AG04450 (cell line): ENCODE data around the gene PGK2. TPM values are rescaled to one million over a fixed set of nuclear protein-coding genes. Genes with fewer than 3 reads are reported as not detected.

Source experiments
- CTCF ChIA-PET: fragments of 300-600, 350-600 bp; formaldehyde crosslinking; extraction: SDS; loops from one replicate; lab custom pipeline; 2022; ENCODE audit warnings: antibody characterized with exemption, inconsistent platforms; lab: Charles Lee
- POLR2A ChIA-PET: fragments of 350-600 bp; formaldehyde crosslinking; extraction: SDS; loops from one replicate; lab custom pipeline; 2021; ENCODE audit warnings: antibody characterized with exemption, inconsistent platforms; lab: Yijun Ruan, JAX
- DNase-seq: peaks from one replicate; pipeline ENCODE4 v3.0.0-alpha.2; 2011; ENCODE audit warnings: low read depth, low spot score
- H3K27ac ChIP-seq: one replicate; pipeline ENCODE4 v1.5.1; 2012; ENCODE audit warnings: low read depth, low read length, control low read depth
- H3K27me3 ChIP-seq: one replicate; pipeline ENCODE4 v1.6.0; 2012; ENCODE audit warnings: low read length; ENCODE audit not compliant: control insufficient read depth, insufficient read depth
- H3K4me3 ChIP-seq: 2 replicates; pipeline ENCODE4 v1.5.1; 2011; ENCODE audit warnings: mild to moderate bottlenecking, low read depth, low read length, control low read depth
- H3K9me3 ChIP-seq: 2 replicates; pipeline ENCODE4 v1.5.1; 2012; ENCODE audit warnings: low read length; ENCODE audit not compliant: control insufficient read depth, insufficient read depth
- CTCF ChIP-seq: IDR thresholded peaks from 2 replicates; pipeline ENCODE4 v1.5.1; 2011; ENCODE audit warnings: low read depth, low read length, control low read depth, inconsistent platforms
- polyA plus RNA-seq: library from polyadenylated mRNA; depleted of rRNA; stranded (reverse); fragments of >200 nt; gene quantifications from 2 replicates; pipeline ENCODE4 v1.2.3, GENCODE V29; 2011

PGK2 gene
- polyA plus RNA-seq, 1 experiment = not detected

GRCh38 chr6:49775043-49775442 lies 12.0 kb downstream of the PGK2 start:
- no peak overlapping the region for H3K27ac ChIP-seq
- no peak for TF ChIP-seq CTCF
- no peak for DNase-seq
- POLR2A ChIA-PET = no interaction called here
- H3K9me3 ChIP-seq = no peaks in the 10 kb centered on the region
- H3K4me3 ChIP-seq = no peak overlapping the region
- H3K27me3 ChIP-seq = no peaks in the 10 kb centered on the region
- CTCF ChIA-PET = no interaction called here

- CTCF ChIA-PET = no interaction called here
- no peak for TF ChIP-seq CTCF
- Histone ChIP-seq H3K4me3 (no peak overlapping the region), H3K9me3 (no peaks in the 10 kb centered on the region), H3K27me3 (no peaks in the 10 kb centered on the region), H3K27ac (no peak overlapping the region)
- POLR2A ChIA-PET = no interaction called here
- no peak for DNase-seq
These were observed 14.8 kb downstream of the PGK2 start for GRCh38 chr6:49772285-49772684.

- DNase-seq = no peak
- H3K27me3 ChIP-seq = no peaks in the 10 kb centered on the region
- TF ChIP-seq CTCF = no peak
- no peak overlapping the region for H3K27ac ChIP-seq
- no peak overlapping the region for H3K4me3 ChIP-seq
- no peaks in the 10 kb centered on the region for H3K9me3 ChIP-seq
- CTCF ChIA-PET = no interaction called here
- POLR2A ChIA-PET = no interaction called here
These were observed 20.3 kb downstream of the PGK2 start for GRCh38 chr6:49766762-49767161.

- no peak overlapping the region for H3K27ac ChIP-seq
- H3K9me3 ChIP-seq = no peaks in the 10 kb centered on the region
- no peak for TF ChIP-seq CTCF
- ChIA-PET POLR2A (no interaction called here), CTCF (interaction anchor here (0.5 kb wide), 1 partner anchor 142 kb away, joined by 3 read pairs; no protein-coding TSS in a partner anchor)
- H3K27me3 ChIP-seq = no peaks in the 10 kb centered on the region
- no peak for DNase-seq
- H3K4me3 ChIP-seq = no peak overlapping the region
These were observed 22.4 kb downstream of the PGK2 start for GRCh38 chr6:49764571-49765236.

GRCh38 chr6:49744259-49744658 lies 42.8 kb downstream of the PGK2 start, which contains the start of gene CRISP3:
CRISP3 (minus strand) TSS chr6:49744388; CDS start chr6:49744367, 21 bp downstream.
- no peak for TF ChIP-seq CTCF
- Histone ChIP-seq H3K27me3 (no peaks in the 10 kb centered on the region), H3K9me3 (no peaks in the 10 kb centered on the region), H3K27ac (no peak within 1 kb of the TSS), H3K4me3 (no peak within 1 kb of the TSS)
- no peak for DNase-seq
- CTCF ChIA-PET = no interaction called here
- POLR2A ChIA-PET = no interaction called here
